Endodermal cell (in vitro differentiated cells): ENCODE results near the gene INSR. TPM values are rescaled to one million over a fixed set of nuclear protein-coding genes. Genes with fewer than 3 reads are reported as not detected.

Source experiments
- DNase-seq: peaks from one replicate; pipeline ENCODE4 v3.0.0-alpha.2; 2017
- H3K27ac ChIP-seq: 2 replicates; pipeline ENCODE4 v1.5.1; 2013; ENCODE audit warnings: mild to moderate bottlenecking, low read depth, low read length, moderate library complexity
- H3K27me3 ChIP-seq: 2 replicates; pipeline ENCODE4 v1.6.1; 2013; ENCODE audit warnings: mild to moderate bottlenecking, low read length, moderate library complexity; ENCODE audit not compliant: insufficient read depth, control insufficient read depth, poor library complexity, severe bottlenecking
- H3K36me3 ChIP-seq: 2 replicates; pipeline ENCODE4 v1.7.0; 2013; ENCODE audit warnings: mild to moderate bottlenecking, low read length, moderate library complexity; ENCODE audit not compliant: control insufficient read depth, insufficient read depth
- H3K4me1 ChIP-seq: one replicate; pipeline ENCODE4 v1.7.0; 2013; ENCODE audit warnings: low read length; ENCODE audit not compliant: control insufficient read depth, insufficient read depth
- H3K4me3 ChIP-seq: 2 replicates; pipeline ENCODE4 v1.5.1; 2013; ENCODE audit warnings: mild to moderate bottlenecking, low read length, moderate library complexity
- H3K9ac ChIP-seq: 2 replicates; pipeline ENCODE4 v1.6.1; 2013; ENCODE audit warnings: mild to moderate bottlenecking, low read length, moderate library complexity; ENCODE audit not compliant: poor library complexity, severe bottlenecking; ENCODE audit errors: extremely low read depth
- H3K9me3 ChIP-seq: 2 replicates; pipeline ENCODE4 v1.6.1; 2013; ENCODE audit warnings: mild to moderate bottlenecking, low read length, moderate library complexity; ENCODE audit not compliant: control insufficient read depth
- H3K27ac Mint-ChIP-seq: 2 replicates; pipeline ENCODE4 v1.8.0; 2020; ENCODE audit warnings: mixed read lengths
- H3K27me3 Mint-ChIP-seq: 2 replicates; pipeline ENCODE4 v1.8.0; 2021; ENCODE audit warnings: mild to moderate bottlenecking, mixed read lengths; ENCODE audit not compliant: insufficient read depth
- H3K36me3 Mint-ChIP-seq: 2 replicates; pipeline ENCODE4 v1.8.0; 2020; ENCODE audit warnings: low read depth, mixed read lengths
- H3K4me1 Mint-ChIP-seq: 2 replicates; pipeline ENCODE4 v1.8.0; 2020; ENCODE audit warnings: mixed read lengths
- H3K4me3 Mint-ChIP-seq: 2 replicates; pipeline ENCODE4 v1.8.0; 2020; ENCODE audit warnings: mild to moderate bottlenecking, moderate library complexity, mixed read lengths
- H3K9me3 Mint-ChIP-seq: 2 replicates; pipeline ENCODE4 v1.8.0; 2020; ENCODE audit warnings: mild to moderate bottlenecking, mixed read lengths
- CTCF ChIP-seq: fragments of 200-600 bp; sonication (generic); conservative IDR thresholded peaks from 2 replicates; pipeline ENCODE4 v1.5.0; 2021; ENCODE audit warnings: antibody characterized with exemption, mild to moderate bottlenecking
- WGBS, 2 experiments: methylation state at CpG; one replicate each; pipeline versions ENCODE4 v1.1.5 to v1.1.7; 2013; ENCODE audit warnings: missing lambda C conversion rate in 2 of 2, mixed read lengths in 1 of 2; ENCODE audit not compliant: insufficient coverage in 1 of 2, insufficient read length in 1 of 2; 5-methylcytosine and 5-hydroxymethylcytosine counted together
- total RNA-seq, 2 donors: library from RNA; stranded (reverse); fragmentation: NEBNext Ultra II Directional in 1 of 2; extraction: Animal tissue kit (Norgen Biotek cat#: 25700) in 1 of 2; gene quantifications; 2 replicates in 1 of 2; 3 replicates in 1 of 2; pipeline ENCODE4 v1.2.1, GENCODE V29; 2021

INSR gene
- total RNA-seq, 2 donors from 2014 or later, result 31.3 to 31.5 TPM

GRCh38 chr19:7219056-7219455, 75.2 kb downstream of the INSR start:
- peaks cover 4% of the 10 kb centered on the region for H3K4me1 Mint-ChIP-seq
- H3K4me3 ChIP-seq, result no peak overlapping the region
- WGBS, 2 experiments, result 77 to 92% methylated on average over 2 of the region's 2 CpGs
- no peaks in the 10 kb centered on the region for H3K4me1 ChIP-seq
- H3K9me3 ChIP-seq, result no peaks in the 10 kb centered on the region
- H3K27me3 ChIP-seq, result no peaks in the 10 kb centered on the region
- H3K4me3 Mint-ChIP-seq, result no peak overlapping the region
- H3K9me3 Mint-ChIP-seq, result no peaks in the 10 kb centered on the region
- H3K27ac Mint-ChIP-seq, result no peak overlapping the region
- H3K27ac ChIP-seq, result no peak overlapping the region
- H3K36me3 ChIP-seq, result no peaks in the 10 kb centered on the region
- H3K9ac ChIP-seq, result no peak overlapping the region
- TF ChIP-seq CTCF, result no peak
- no peak for DNase-seq
- no peaks in the 10 kb centered on the region for H3K36me3 Mint-ChIP-seq
- H3K27me3 Mint-ChIP-seq, result no peaks in the 10 kb centered on the region

- H3K36me3 ChIP-seq, result no peaks in the 10 kb centered on the region
- Mint-ChIP-seq H3K27me3 (no peaks in the 10 kb centered on the region), H3K4me1 (peaks cover 10% of the 10 kb centered on the region), H3K36me3 (no peaks in the 10 kb centered on the region), H3K27ac (no peak overlapping the region), H3K9me3 (no peaks in the 10 kb centered on the region), H3K4me3 (no peak overlapping the region)
- no peak overlapping the region for H3K4me3 ChIP-seq
- H3K4me1 ChIP-seq, result no peaks in the 10 kb centered on the region
- no peaks in the 10 kb centered on the region for H3K9me3 ChIP-seq
- TF ChIP-seq CTCF, result no peak
- no peak overlapping the region for H3K27ac ChIP-seq
- H3K9ac ChIP-seq, result no peak overlapping the region
- 94 to 95% methylated on average over 4 to 5 of the region's 6 CpGs for WGBS, 2 experiments
- no peaks in the 10 kb centered on the region for H3K27me3 ChIP-seq
- DNase-seq, result no peak
Observed at GRCh38 chr19:7217861-7218260, 76.4 kb downstream of the INSR start.

GRCh38 chr19:7216373-7216902, 77.8 kb downstream of the INSR start:
- Mint-ChIP-seq H3K36me3 (no peaks in the 10 kb centered on the region), H3K27ac (no peak overlapping the region), H3K4me1 (peaks cover 19% of the 10 kb centered on the region), H3K4me3 (no peak overlapping the region), H3K9me3 (no peaks in the 10 kb centered on the region), H3K27me3 (no peaks in the 10 kb centered on the region)
- Histone ChIP-seq H3K27me3 (no peaks in the 10 kb centered on the region), H3K4me1 (peaks cover 8% of the 10 kb centered on the region), H3K9ac (no peak overlapping the region), H3K4me3 (no peak overlapping the region), H3K36me3 (no peaks in the 10 kb centered on the region), H3K9me3 (no peaks in the 10 kb centered on the region), H3K27ac (no peak overlapping the region)
- TF ChIP-seq CTCF, result no peak
- no peak for DNase-seq
- WGBS, 2 experiments, result 88 to 96% methylated on average over 12 to 15 of the region's 15 CpGs
